GM21447 (cell line): ENCODE measurements around the gene FAM13A.

ENCODE experiments used
- ATAC-seq: cut with Tn5 transposase; IDR thresholded peaks from one replicate; pipeline ENCODE4 v1.9.1; 2021; ENCODE audit not compliant: unreplicated experiment

Gene FAM13A

GRCh38 chr4:88754796-88755195, 302.2 kb downstream of the FAM13A start:
- ATAC-seq: no peak

- ATAC-seq: no peak
These were observed 303.1 kb downstream of the FAM13A start for GRCh38 chr4:88753658-88754571.

- no peak for ATAC-seq
These were observed 304.2 kb downstream of the FAM13A start for GRCh38 chr4:88752754-88753153.

GRCh38 chr4:88752076-88752463, 304.9 kb downstream of the FAM13A start:
- no peak for ATAC-seq

- no peak for ATAC-seq
These were observed 305.5 kb downstream of the FAM13A start for GRCh38 chr4:88751258-88752075.

- ATAC-seq: no peak
These were observed 306.6 kb downstream of the FAM13A start for GRCh38 chr4:88750369-88750768.

GRCh38 chr4:88747351-88747750, 309.6 kb downstream of the FAM13A start:
- ATAC-seq: no peak

- no peak for ATAC-seq
These were observed 310.8 kb downstream of the FAM13A start for GRCh38 chr4:88746206-88746605.

GRCh38 chr4:88745581-88746163, 311.3 kb downstream of the FAM13A start:
- ATAC-seq: no peak

GRCh38 chr4:88745175-88745574, 311.8 kb downstream of the FAM13A start:
- no peak for ATAC-seq

- no peak for ATAC-seq
These were observed 312.4 kb downstream of the FAM13A start for GRCh38 chr4:88744609-88745008.

- ATAC-seq: no peak
These were observed 313.3 kb downstream of the FAM13A start for GRCh38 chr4:88743696-88744095.

GRCh38 chr4:88742561-88742960, 314.4 kb downstream of the FAM13A start:
- no peak for ATAC-seq

GRCh38 chr4:88738180-88738579, 318.8 kb downstream of the FAM13A start:
- no peak for ATAC-seq

GRCh38 chr4:88737307-88737941, 319.6 kb downstream of the FAM13A start:
- ATAC-seq: peak; percentile 97

GRCh38 chr4:88736264-88736663, 320.7 kb downstream of the FAM13A start:
- no peak for ATAC-seq

GRCh38 chr4:88735564-88735963, 321.4 kb downstream of the FAM13A start:
- no peak for ATAC-seq

GRCh38 chr4:88734403-88734949, 322.5 kb downstream of the FAM13A start:
- no peak for ATAC-seq

- no peak for ATAC-seq
These were observed 324.1 kb downstream of the FAM13A start for GRCh38 chr4:88732714-88733368.

- no peak for ATAC-seq
These were observed 325.6 kb downstream of the FAM13A start for GRCh38 chr4:88731381-88731780.
